Stimulated activated naive B cell treated with anti-CD40 and anti-IgM and Interleukin-4, amounts not matched to agents 10 μg/mL and 1 μg/mL and 100 μg/mL, for 72 hours (primary cell): ENCODE results near the gene DAO.
"Not testable (repeated sequence)": the region's sequence is repeated elsewhere in the genome, so short reads cannot be mapped to it uniquely, and the experiment has no call there.

Source experiments
- ATAC-seq, 2 donors: fragments of 150-1000 bp; cut with Tn5 transposase; replicated peaks; 2 replicates each; pipeline ENCODE4 v1.10.0; 2021; ENCODE audit warnings: moderate library complexity in 1 of 2
- DNase-seq: peaks from one replicate; pipeline ENCODE4 v3.0.0; 2021
- H3K27ac Mint-ChIP-seq: one replicate; pipeline ENCODE4 v1.8.0; 2022; ENCODE audit warnings: mild to moderate bottlenecking, mixed read lengths
- H3K27me3 Mint-ChIP-seq, 2 donors: one replicate each; pipeline ENCODE4 v1.8.0; 2022; ENCODE audit warnings: mixed read lengths in 2 of 2
- H3K36me3 Mint-ChIP-seq, 2 donors: one replicate each; pipeline ENCODE4 v1.8.0; 2022; ENCODE audit warnings: mixed read lengths in 2 of 2, mild to moderate bottlenecking in 1 of 2
- H3K4me1 Mint-ChIP-seq, 2 donors: one replicate each; pipeline ENCODE4 v1.8.0; 2022; ENCODE audit warnings: mixed read lengths in 2 of 2, mild to moderate bottlenecking in 1 of 2
- H3K4me3 Mint-ChIP-seq, 2 donors: one replicate each; pipeline ENCODE4 v1.8.0; 2022; ENCODE audit warnings: mild to moderate bottlenecking in 2 of 2, mixed read lengths in 2 of 2, moderate library complexity in 1 of 2
- H3K9me3 Mint-ChIP-seq, 2 donors: one replicate each; pipeline ENCODE4 v1.8.0; 2022; ENCODE audit warnings: mixed read lengths in 2 of 2, mild to moderate bottlenecking in 1 of 2

Gene DAO

GRCh38 chr12:108840605-108841332 is 39.1 kb upstream of the DAO start:
- H3K36me3 Mint-ChIP-seq: peaks cover 20 to 35% of the 10 kb centered on the region in 2 donors
- H3K27ac Mint-ChIP-seq: peak overlapping the region; percentile 25
- no peaks in the 10 kb centered on the region for H3K27me3 Mint-ChIP-seq
- no peak for DNase-seq
- ATAC-seq: no peak
- H3K4me1 Mint-ChIP-seq: peaks cover 20 to 35% of the 10 kb centered on the region in 2 donors
- no peaks in the 10 kb centered on the region for H3K9me3 Mint-ChIP-seq
- no peak overlapping the region for H3K4me3 Mint-ChIP-seq

GRCh38 chr12:108841825-108842224 is 38.1 kb upstream of the DAO start:
- ATAC-seq, H3K9me3 Mint-ChIP-seq, H3K4me3 Mint-ChIP-seq, H3K27ac Mint-ChIP-seq, H3K27me3 Mint-ChIP-seq, DNase-seq: not testable (repeated sequence)
- Mint-ChIP-seq H3K36me3 (peaks cover 22 to 39% of the 10 kb centered on the region in 2 donors), H3K4me1 (peaks cover 26 to 40% of the 10 kb centered on the region in 2 donors)

GRCh38 chr12:108842361-108842760 is 37.5 kb upstream of the DAO start:
- no peak overlapping the region for H3K4me3 Mint-ChIP-seq
- DNase-seq (no peak), ATAC-seq (no peak)
- peaks cover 24 to 35% of the 10 kb centered on the region in 2 donors for H3K4me1 Mint-ChIP-seq
- H3K9me3 Mint-ChIP-seq: no peaks in the 10 kb centered on the region
- peaks cover 24 to 45% of the 10 kb centered on the region in 2 donors for H3K36me3 Mint-ChIP-seq
- H3K27ac Mint-ChIP-seq: no peak overlapping the region
- no peaks in the 10 kb centered on the region for H3K27me3 Mint-ChIP-seq

- peaks cover 28 to 50% of the 10 kb centered on the region in 2 donors for H3K36me3 Mint-ChIP-seq
- peaks cover 25 to 27% of the 10 kb centered on the region in 2 donors for H3K4me1 Mint-ChIP-seq
- no peak for ATAC-seq
- no peaks in the 10 kb centered on the region for H3K27me3 Mint-ChIP-seq
- no peaks in the 10 kb centered on the region for H3K9me3 Mint-ChIP-seq
- no peak overlapping the region for H3K4me3 Mint-ChIP-seq
- DNase-seq: no peak
- no peak overlapping the region for H3K27ac Mint-ChIP-seq
Observed at GRCh38 chr12:108843187-108843586, 36.7 kb upstream of the DAO start.

- ATAC-seq: no peak
- Mint-ChIP-seq H3K9me3 (no peaks in the 10 kb centered on the region), H3K4me3 (no peak overlapping the region), H3K4me1 (peaks cover 12 to 15% of the 10 kb centered on the region in 2 donors), H3K36me3 (peaks cover 27 to 44% of the 10 kb centered on the region in 2 donors), H3K27ac (peak overlapping the region; percentile 85), H3K27me3 (no peaks in the 10 kb centered on the region)
- DNase-seq: no peak
Observed at GRCh38 chr12:108845696-108846095, 34.2 kb upstream of the DAO start.

- H3K27ac Mint-ChIP-seq: no peak overlapping the region
- no peaks in the 10 kb centered on the region for H3K27me3 Mint-ChIP-seq
- DNase-seq (no peak), ATAC-seq (no peak)
- no peak overlapping the region for H3K4me3 Mint-ChIP-seq
- H3K4me1 Mint-ChIP-seq: peaks cover 18 to 20% of the 10 kb centered on the region in 2 donors
- no peaks in the 10 kb centered on the region for H3K9me3 Mint-ChIP-seq
- H3K36me3 Mint-ChIP-seq: peaks cover 30 to 47% of the 10 kb centered on the region in 2 donors
Observed at GRCh38 chr12:108846290-108846701, 33.6 kb upstream of the DAO start.

GRCh38 chr12:108847705-108848104 is 32.2 kb upstream of the DAO start:
- ATAC-seq (no peak), DNase-seq (no peak)
- H3K27ac Mint-ChIP-seq: no peak overlapping the region
- peaks cover 20 to 21% of the 10 kb centered on the region in 2 donors for H3K4me1 Mint-ChIP-seq
- peaks cover 28 to 43% of the 10 kb centered on the region in 2 donors for H3K36me3 Mint-ChIP-seq
- H3K27me3 Mint-ChIP-seq: no peaks in the 10 kb centered on the region
- H3K9me3 Mint-ChIP-seq: no peaks in the 10 kb centered on the region
- no peak overlapping the region for H3K4me3 Mint-ChIP-seq

- no peak overlapping the region for H3K4me3 Mint-ChIP-seq
- peaks cover 29 to 47% of the 10 kb centered on the region in 2 donors for H3K36me3 Mint-ChIP-seq
- peaks cover 24 to 38% of the 10 kb centered on the region in 2 donors for H3K4me1 Mint-ChIP-seq
- ATAC-seq: no peak
- H3K27ac Mint-ChIP-seq: no peak overlapping the region
- no peak for DNase-seq
- H3K27me3 Mint-ChIP-seq: no peaks in the 10 kb centered on the region
- H3K9me3 Mint-ChIP-seq: no peaks in the 10 kb centered on the region
Observed at GRCh38 chr12:108849660-108850059, 30.2 kb upstream of the DAO start.

- Mint-ChIP-seq H3K36me3 (peaks cover 28 to 47% of the 10 kb centered on the region in 2 donors), H3K4me1 (peaks cover 22 to 37% of the 10 kb centered on the region in 2 donors), H3K27ac (peak overlapping the region; percentile 88), H3K27me3 (no peaks in the 10 kb centered on the region), H3K4me3 (peak overlapping the region; percentile 44 to 51), H3K9me3 (peaks cover 0 to 2% of the 10 kb centered on the region in 2 donors)
- ATAC-seq (peak; percentile 97 to 98), DNase-seq (peak; percentile 66)
Observed at GRCh38 chr12:108850854-108851573, 28.9 kb upstream of the DAO start.

GRCh38 chr12:108852674-108853309 is 27.1 kb upstream of the DAO start:
- no peak overlapping the region for H3K27ac Mint-ChIP-seq
- H3K4me1 Mint-ChIP-seq: peaks cover 28 to 46% of the 10 kb centered on the region in 2 donors
- H3K36me3 Mint-ChIP-seq: peaks cover 16 to 30% of the 10 kb centered on the region in 2 donors
- peaks cover 0 to 2% of the 10 kb centered on the region in 2 donors for H3K9me3 Mint-ChIP-seq
- no peak for DNase-seq
- no peaks in the 10 kb centered on the region for H3K27me3 Mint-ChIP-seq
- no peak for ATAC-seq
- H3K4me3 Mint-ChIP-seq: no peak overlapping the region

GRCh38 chr12:108853426-108853825 is 26.5 kb upstream of the DAO start:
- ATAC-seq (no peak), DNase-seq (no peak)
- H3K36me3 Mint-ChIP-seq: peaks cover 11 to 24% of the 10 kb centered on the region in 2 donors
- peaks cover 0 to 2% of the 10 kb centered on the region in 2 donors for H3K9me3 Mint-ChIP-seq
- no peak overlapping the region for H3K4me3 Mint-ChIP-seq
- H3K4me1 Mint-ChIP-seq: peaks cover 30 to 52% of the 10 kb centered on the region in 2 donors
- no peak overlapping the region for H3K27ac Mint-ChIP-seq
- no peaks in the 10 kb centered on the region for H3K27me3 Mint-ChIP-seq

GRCh38 chr12:108853981-108854446 is 25.9 kb upstream of the DAO start:
- H3K27me3 Mint-ChIP-seq: peaks cover 0 to 1% of the 10 kb centered on the region in 2 donors
- H3K9me3 Mint-ChIP-seq: peaks cover 0 to 2% of the 10 kb centered on the region in 2 donors
- H3K27ac Mint-ChIP-seq: peak overlapping the region; percentile 15
- peaks cover 31 to 58% of the 10 kb centered on the region in 2 donors for H3K4me1 Mint-ChIP-seq
- no peak overlapping the region for H3K4me3 Mint-ChIP-seq
- DNase-seq (no peak), ATAC-seq (no peak)
- H3K36me3 Mint-ChIP-seq: peaks cover 9 to 21% of the 10 kb centered on the region in 2 donors

GRCh38 chr12:108854451-108855283 is 25.2 kb upstream of the DAO start:
- Mint-ChIP-seq H3K4me3 (no peak overlapping the region), H3K27me3 (peaks cover 0 to 6% of the 10 kb centered on the region in 2 donors), H3K36me3 (peaks cover 9 to 21% of the 10 kb centered on the region in 2 donors), H3K27ac (peak overlapping the region; percentile 78), H3K9me3 (peaks cover 0 to 2% of the 10 kb centered on the region in 2 donors), H3K4me1 (peaks cover 34 to 65% of the 10 kb centered on the region in 2 donors)
- DNase-seq (no peak), ATAC-seq (no peak)
